VCaP (cell line): ENCODE data around the gene CLDN1.

Source experiments
- H3K27ac ChIP-seq: fragments of 450-650 bp; 2 replicates; pipeline ENCODE4 v1.5.1; 2017
- TF ChIP-seq, protein P1 (sequence below): fragments of 450-650 bp; conservative IDR thresholded peaks from 2 replicates; pipeline ENCODE4 v1.5.1; 2017; ENCODE audit warnings: mild to moderate bottlenecking, moderate library complexity

Gene CLDN1

DNA sequence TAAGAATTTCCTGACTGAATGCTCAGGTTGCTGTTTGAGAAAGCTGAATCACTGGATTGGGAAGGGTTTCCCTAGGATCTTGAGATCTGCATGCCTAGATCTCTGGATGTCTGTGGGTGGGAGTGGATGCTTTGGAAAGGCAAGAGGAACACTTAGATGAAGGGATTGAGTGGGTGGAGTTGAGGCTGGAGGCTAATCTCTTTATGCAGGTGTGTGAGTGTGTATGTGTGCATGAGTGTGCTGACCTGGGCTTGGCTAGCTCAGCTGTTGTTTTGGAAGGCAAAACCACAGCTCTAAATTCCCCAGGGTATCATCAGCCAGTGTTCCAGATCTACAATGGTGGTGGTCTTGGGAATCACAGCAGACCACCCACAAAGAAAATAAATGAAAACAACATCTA is 60.5 kb downstream of the CLDN1 start:
- no peak overlapping the region for H3K27ac ChIP-seq
- TF ChIP-seq, protein P1, sequence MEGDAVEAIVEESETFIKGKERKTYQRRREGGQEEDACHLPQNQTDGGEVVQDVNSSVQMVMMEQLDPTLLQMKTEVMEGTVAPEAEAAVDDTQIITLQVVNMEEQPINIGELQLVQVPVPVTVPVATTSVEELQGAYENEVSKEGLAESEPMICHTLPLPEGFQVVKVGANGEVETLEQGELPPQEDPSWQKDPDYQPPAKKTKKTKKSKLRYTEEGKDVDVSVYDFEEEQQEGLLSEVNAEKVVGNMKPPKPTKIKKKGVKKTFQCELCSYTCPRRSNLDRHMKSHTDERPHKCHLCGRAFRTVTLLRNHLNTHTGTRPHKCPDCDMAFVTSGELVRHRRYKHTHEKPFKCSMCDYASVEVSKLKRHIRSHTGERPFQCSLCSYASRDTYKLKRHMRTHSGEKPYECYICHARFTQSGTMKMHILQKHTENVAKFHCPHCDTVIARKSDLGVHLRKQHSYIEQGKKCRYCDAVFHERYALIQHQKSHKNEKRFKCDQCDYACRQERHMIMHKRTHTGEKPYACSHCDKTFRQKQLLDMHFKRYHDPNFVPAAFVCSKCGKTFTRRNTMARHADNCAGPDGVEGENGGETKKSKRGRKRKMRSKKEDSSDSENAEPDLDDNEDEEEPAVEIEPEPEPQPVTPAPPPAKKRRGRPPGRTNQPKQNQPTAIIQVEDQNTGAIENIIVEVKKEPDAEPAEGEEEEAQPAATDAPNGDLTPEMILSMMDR = no peak

DNA sequence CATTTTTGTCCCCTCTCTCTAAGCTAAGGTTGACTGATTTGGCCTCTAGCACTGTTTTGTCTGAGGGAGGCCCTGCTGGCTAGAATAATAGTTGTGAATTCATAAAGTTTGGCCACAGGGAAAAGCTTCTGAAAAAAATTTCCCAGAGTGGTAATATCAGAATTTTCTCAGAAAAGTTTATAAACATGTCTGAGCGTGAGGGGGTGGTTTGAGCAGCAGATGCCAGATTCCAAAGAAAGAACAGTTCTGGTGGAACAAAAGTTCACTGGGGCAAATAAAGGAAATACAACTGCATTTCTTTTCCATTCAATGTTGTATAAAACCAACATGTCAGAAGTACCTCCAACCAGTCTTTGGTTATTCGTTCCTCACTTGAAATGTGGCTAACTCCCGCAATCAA is 61.2 kb downstream of the CLDN1 start:
- no peak overlapping the region for H3K27ac ChIP-seq
- TF ChIP-seq, protein P1 = no peak

DNA sequence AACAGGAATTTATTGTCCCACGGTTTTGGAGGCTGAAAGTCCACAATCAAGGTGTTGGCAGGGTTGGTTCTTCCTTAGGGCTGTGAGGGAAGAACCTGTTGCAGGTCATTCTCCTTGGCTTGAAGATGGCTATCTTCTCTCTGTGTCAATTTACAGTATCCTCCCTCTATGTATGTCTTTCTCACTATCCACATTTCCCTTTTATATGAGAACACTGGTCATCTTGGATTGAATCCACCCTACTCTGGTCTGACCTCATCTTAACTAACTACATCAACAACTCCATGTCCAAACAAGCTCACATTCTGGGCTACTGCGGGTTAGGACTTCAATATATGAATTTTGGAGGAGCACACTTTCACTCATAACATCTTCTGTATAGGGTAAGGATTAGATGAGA is 61.9 kb downstream of the CLDN1 start:
- no peak overlapping the region for H3K27ac ChIP-seq
- TF ChIP-seq, protein P1 = no peak

DNA sequence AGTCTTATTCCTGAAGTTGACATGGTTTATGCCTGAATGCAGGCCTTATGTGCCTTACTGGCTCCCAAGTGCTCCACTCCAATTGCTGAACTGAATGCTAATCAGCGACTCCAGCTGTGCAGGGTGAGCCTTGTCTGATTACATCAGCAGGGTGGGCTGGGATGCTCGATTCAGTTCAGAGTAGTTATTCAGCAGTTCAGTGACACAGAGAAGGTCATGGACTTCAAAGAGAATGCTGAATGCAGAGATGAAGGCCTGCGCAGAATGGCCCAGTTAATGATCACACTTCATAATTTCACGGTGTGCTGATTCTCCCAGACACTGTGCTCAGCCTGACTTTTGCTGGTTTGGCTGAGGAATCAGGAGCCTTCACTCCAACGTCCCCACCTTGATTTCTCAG is 63.6 kb downstream of the CLDN1 start:
- TF ChIP-seq, protein P1 = no peak
- H3K27ac ChIP-seq = no peak overlapping the region
